Skeletal muscle satellite cell (primary cell): ENCODE results near the gene THEMIS.

Experiments
- H3K27me3 ChIP-seq: 2 replicates; pipeline ENCODE4 v1.7.0; 2013; ENCODE audit warnings: low read length; ENCODE audit not compliant: control insufficient read depth, insufficient read depth
- H3K36me3 ChIP-seq: 2 replicates; pipeline ENCODE4 v1.7.0; 2013; ENCODE audit warnings: mild to moderate bottlenecking, control low read depth, low read length; ENCODE audit not compliant: insufficient read depth
- H3K4me1 ChIP-seq: 2 replicates; pipeline ENCODE4 v1.7.0; 2013; ENCODE audit warnings: low read length; ENCODE audit not compliant: control insufficient read depth, insufficient read depth
- H3K4me2 ChIP-seq: 2 replicates; pipeline ENCODE4 v1.7.0; 2013; ENCODE audit warnings: mild to moderate bottlenecking, low read length
- H3K4me3 ChIP-seq: 2 replicates; pipeline ENCODE4 v1.7.0; 2013; ENCODE audit warnings: low read length
- H3K9ac ChIP-seq: 2 replicates; pipeline ENCODE4 v1.7.0; 2013; ENCODE audit warnings: mild to moderate bottlenecking, low read depth, low read length, moderate library complexity
- H3K9me3 ChIP-seq: replicated peaks from 2 replicates; pipeline ENCODE4 v1.7.0; 2013; ENCODE audit warnings: mild to moderate bottlenecking, control low read depth, low read length

Gene THEMIS

DNA sequence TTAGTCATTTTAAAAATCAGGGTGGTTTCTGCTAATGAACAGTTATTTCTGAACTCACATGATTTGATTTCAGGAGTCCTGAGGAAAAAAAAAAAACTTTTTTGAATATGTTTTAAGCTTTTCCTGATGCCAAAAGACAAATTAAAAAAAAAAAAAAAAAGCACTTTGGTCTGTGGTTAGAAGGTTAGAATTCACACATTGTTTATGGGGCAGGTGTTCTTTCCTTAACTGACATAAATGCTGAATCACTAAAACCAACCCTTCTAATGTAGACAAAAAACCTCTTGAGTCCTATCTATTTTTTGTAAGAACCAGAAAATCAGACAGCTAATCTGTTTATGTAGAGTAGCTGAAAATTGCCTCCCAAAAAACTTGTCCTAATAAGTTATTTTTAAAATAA, 20.4 kb downstream of the THEMIS start:
- no peaks in the 10 kb centered on the region for H3K4me1 ChIP-seq
- H3K4me2 ChIP-seq, result no peak overlapping the region
- H3K4me3 ChIP-seq, result no peak overlapping the region
- no peaks in the 10 kb centered on the region for H3K36me3 ChIP-seq
- no peak overlapping the region for H3K9ac ChIP-seq
- no peaks in the 10 kb centered on the region for H3K9me3 ChIP-seq
- no peaks in the 10 kb centered on the region for H3K27me3 ChIP-seq

DNA sequence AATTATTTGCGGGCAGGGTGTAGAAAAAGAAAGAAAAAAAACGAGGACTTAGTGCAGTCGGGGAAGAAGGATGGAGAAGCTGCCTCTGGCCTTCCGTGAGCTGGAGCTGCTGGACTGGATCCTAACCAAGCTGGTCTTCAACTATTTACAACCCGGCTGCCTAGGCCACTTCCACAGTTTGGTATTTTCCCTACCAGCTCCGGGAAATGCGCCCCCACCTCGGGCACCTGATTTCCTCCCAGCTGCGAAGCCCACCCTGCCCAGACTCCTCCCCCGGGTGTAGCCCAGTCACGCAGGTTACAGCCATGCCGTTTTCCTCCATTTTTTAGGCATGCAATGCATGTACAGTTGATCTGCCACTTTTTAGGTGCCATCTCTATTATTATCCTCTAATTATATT, 21.2 kb downstream of the THEMIS start:
- H3K9me3 ChIP-seq, result no peaks in the 10 kb centered on the region
- peak overlapping the region; percentile 54 for H3K4me3 ChIP-seq

DNA sequence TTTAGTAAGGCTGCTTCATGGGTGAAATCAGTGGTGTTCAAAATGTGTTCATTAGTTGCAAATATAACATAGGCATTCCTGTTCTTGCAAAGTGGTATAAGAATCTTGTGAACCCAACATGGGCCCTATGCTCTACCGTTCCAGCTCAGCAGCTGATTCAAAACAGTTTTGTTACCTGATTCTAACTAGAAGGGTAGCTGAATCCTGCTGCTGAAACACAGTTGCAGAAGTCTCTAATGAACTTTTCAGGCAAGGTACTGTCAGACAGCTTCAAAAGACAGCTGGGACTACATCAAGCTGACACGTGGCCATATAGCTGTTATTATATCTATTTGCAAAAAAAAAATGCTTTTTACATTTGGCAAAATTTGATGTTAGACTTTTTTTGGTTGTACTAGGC, 22.7 kb downstream of the THEMIS start:
- no peaks in the 10 kb centered on the region for H3K27me3 ChIP-seq
- H3K4me1 ChIP-seq, result no peaks in the 10 kb centered on the region
- no peaks in the 10 kb centered on the region for H3K9me3 ChIP-seq
- no peak overlapping the region for H3K4me2 ChIP-seq
- no peak overlapping the region for H3K9ac ChIP-seq
- no peaks in the 10 kb centered on the region for H3K36me3 ChIP-seq
- no peak overlapping the region for H3K4me3 ChIP-seq

More for the DNA sequence above, 21.2 kb downstream of the THEMIS start:
- H3K27me3 ChIP-seq, result no peaks in the 10 kb centered on the region
- H3K36me3 ChIP-seq, result no peaks in the 10 kb centered on the region
- H3K9ac ChIP-seq, result no peak overlapping the region
- H3K4me2 ChIP-seq, result peak overlapping the region; percentile 71
- no peaks in the 10 kb centered on the region for H3K4me1 ChIP-seq

DNA sequence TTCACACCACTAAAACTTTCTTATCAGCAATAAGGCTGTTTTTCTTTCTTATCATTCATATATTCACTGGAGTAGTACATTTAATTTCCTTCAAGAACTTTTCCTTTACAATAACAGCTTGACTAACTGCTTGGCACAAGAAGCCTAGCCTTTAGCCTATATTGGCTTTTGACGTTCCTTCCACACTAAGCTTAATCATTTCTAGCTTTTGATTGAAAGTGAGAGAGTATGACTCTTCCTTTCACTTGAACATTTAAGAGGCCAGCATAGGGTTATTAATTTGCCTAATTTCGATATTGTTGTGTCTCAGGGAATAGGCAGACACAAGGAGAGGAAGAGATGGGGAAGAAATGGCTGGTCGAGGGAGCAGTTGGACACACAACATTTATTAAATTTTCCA, 23.6 kb downstream of the THEMIS start:
- Histone ChIP-seq H3K27me3 (no peaks in the 10 kb centered on the region), H3K9me3 (no peaks in the 10 kb centered on the region), H3K9ac (no peak overlapping the region), H3K4me2 (no peak overlapping the region), H3K4me3 (no peak overlapping the region), H3K4me1 (no peaks in the 10 kb centered on the region), H3K36me3 (no peaks in the 10 kb centered on the region)

DNA sequence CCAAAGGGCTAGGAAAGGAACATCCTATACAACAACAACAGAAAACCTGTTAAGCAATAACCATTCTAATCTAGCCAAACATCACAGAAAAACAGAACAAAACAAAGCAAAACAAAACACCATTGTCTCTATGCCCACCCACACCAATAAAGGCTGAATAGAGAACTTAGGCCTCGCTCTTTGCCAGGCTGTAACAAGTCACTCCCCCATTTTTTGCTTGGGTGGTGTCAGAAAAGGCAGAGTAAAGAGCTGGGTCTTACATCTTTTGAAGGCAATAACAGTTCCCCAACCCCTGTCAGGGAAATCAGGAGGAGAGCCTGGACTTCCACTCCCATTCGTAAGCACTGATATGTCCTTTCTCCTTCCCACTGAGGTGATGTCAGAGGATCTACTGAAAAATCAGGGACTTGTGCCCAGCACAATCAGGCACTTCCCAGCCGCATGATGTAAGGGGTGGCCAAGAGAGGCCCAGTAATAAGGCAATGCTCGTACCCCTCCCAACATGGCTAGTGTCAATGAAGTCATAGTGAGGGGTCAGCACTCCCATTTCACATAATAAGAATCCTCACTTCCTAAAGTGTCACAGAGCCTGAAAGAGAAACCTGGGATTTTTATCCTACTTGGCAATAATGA, 31.0 kb downstream of the THEMIS start:
- H3K4me3 ChIP-seq, result no peak overlapping the region
- no peak overlapping the region for H3K4me2 ChIP-seq
- H3K36me3 ChIP-seq, result no peaks in the 10 kb centered on the region
- no peaks in the 10 kb centered on the region for H3K4me1 ChIP-seq
- H3K9me3 ChIP-seq, result no peaks in the 10 kb centered on the region
- H3K27me3 ChIP-seq, result no peaks in the 10 kb centered on the region
- H3K9ac ChIP-seq, result no peak overlapping the region

DNA sequence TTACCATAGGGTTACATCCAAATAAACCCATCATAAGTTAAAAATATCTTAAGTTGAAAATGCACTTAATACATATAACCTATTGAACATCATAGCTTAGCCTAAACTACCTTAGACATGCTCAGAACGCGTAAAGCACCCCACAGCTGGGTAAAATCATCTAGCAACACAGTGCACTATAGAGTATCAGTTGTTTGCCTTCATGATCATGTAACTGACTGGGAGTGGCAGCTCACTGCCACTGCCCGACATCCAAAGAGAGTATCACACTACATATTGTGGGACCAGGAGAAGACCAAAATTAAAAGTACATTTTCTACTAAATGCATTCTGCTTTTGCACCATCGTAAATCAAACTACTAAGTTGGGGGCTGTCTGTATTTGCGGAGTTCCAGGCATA, 31.7 kb downstream of the THEMIS start:
- H3K9me3 ChIP-seq, result no peaks in the 10 kb centered on the region

DNA sequence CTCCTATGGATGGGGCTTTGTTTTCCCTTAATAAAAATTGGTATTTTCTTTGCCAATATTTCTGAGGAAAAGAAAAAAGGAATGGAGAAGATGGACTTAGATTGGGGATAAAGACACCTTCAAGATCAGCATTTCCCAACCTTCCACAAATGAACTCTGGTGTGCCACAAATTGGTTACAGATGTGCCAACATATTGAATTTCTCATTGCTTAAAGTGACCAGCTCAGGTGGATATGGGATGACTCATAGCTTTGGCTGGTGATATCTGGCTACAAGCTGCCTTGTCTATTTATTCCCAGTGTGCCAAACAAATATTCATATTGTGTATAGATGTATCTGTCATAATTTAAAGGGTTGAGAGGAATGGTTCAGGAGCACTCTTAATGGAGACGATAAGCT, 32.5 kb downstream of the THEMIS start:
- no peak overlapping the region for H3K4me3 ChIP-seq
- no peaks in the 10 kb centered on the region for H3K9me3 ChIP-seq
- no peaks in the 10 kb centered on the region for H3K27me3 ChIP-seq
- no peak overlapping the region for H3K9ac ChIP-seq
- H3K36me3 ChIP-seq, result no peaks in the 10 kb centered on the region
- no peak overlapping the region for H3K4me2 ChIP-seq
- no peaks in the 10 kb centered on the region for H3K4me1 ChIP-seq

More for the DNA sequence above, 31.7 kb downstream of the THEMIS start:
- no peak overlapping the region for H3K4me3 ChIP-seq
- H3K27me3 ChIP-seq, result no peaks in the 10 kb centered on the region
- no peaks in the 10 kb centered on the region for H3K4me1 ChIP-seq
- H3K36me3 ChIP-seq, result no peaks in the 10 kb centered on the region
- H3K9ac ChIP-seq, result no peak overlapping the region
- no peak overlapping the region for H3K4me2 ChIP-seq

DNA sequence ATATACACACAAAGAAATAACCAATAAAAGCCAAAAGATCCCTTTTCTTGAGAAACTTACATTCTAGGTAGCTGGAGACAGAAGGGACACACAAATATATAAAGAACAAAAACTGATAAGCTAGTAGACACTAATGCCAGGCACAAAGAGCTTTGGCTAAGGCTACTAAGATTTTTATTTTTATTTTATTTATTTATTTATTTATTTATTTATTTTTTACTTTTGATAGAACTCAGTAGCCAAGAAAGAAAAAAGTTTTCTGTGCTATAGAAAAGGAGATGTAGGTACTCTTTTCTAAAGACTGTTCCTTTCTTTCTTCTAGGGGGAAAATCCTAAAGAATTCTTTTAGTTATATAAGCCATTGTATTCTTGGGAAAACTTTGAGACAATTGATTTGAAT, 34.1 kb downstream of the THEMIS start:
- H3K4me2 ChIP-seq, result no peak overlapping the region
- no peaks in the 10 kb centered on the region for H3K36me3 ChIP-seq
- no peaks in the 10 kb centered on the region for H3K4me1 ChIP-seq

DNA sequence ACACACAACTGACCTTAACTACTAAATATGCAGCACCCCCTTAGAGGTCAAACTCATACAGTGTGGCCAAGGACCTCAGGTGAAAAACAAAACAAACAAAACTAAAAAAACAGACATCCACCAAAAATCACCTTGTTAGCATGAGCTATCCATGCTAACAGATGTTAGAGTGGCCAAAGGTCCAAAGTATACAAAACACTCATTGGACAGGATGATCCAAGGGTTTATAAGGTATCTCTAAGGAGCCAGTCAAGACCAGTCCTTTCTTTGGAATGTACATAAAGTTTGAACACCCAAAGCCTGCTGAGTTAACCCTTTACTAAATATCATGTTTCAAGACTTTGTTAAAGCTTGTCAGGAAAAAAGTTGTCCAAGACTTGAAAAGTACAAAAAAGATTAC, 35.8 kb downstream of the THEMIS start:
- Histone ChIP-seq H3K4me3 (no peak overlapping the region), H3K27me3 (no peaks in the 10 kb centered on the region), H3K36me3 (no peaks in the 10 kb centered on the region), H3K4me2 (no peak overlapping the region), H3K4me1 (no peaks in the 10 kb centered on the region), H3K9ac (no peak overlapping the region), H3K9me3 (no peaks in the 10 kb centered on the region)

More for the DNA sequence above, 34.1 kb downstream of the THEMIS start:
- H3K9ac ChIP-seq, result no peak overlapping the region
- H3K4me3 ChIP-seq, result no peak overlapping the region
- H3K9me3 ChIP-seq, result no peaks in the 10 kb centered on the region
- no peaks in the 10 kb centered on the region for H3K27me3 ChIP-seq

DNA sequence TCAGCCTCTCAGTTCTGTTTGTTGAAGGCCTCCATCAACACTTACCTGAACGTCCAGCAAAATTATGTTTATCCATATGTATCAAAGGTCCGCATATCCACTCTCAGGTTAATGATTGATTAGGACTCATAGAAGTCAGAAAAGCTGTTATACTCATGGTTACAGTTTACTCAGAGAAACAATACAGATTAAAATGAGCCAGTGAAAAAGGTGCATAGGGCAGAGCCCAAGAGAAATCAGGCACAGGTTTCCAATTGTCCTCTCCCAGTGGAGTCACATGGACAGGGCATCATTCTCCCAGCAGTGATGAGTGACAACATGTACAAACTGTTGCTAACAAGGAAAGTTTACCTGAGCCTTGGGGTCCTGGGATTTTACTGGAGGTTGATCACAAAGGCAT, 36.2 kb downstream of the THEMIS start:
- no peaks in the 10 kb centered on the region for H3K9me3 ChIP-seq
- H3K4me1 ChIP-seq, result no peaks in the 10 kb centered on the region
- H3K4me2 ChIP-seq, result no peak overlapping the region
- no peaks in the 10 kb centered on the region for H3K27me3 ChIP-seq
- no peak overlapping the region for H3K4me3 ChIP-seq
- no peaks in the 10 kb centered on the region for H3K36me3 ChIP-seq
- H3K9ac ChIP-seq, result no peak overlapping the region

DNA sequence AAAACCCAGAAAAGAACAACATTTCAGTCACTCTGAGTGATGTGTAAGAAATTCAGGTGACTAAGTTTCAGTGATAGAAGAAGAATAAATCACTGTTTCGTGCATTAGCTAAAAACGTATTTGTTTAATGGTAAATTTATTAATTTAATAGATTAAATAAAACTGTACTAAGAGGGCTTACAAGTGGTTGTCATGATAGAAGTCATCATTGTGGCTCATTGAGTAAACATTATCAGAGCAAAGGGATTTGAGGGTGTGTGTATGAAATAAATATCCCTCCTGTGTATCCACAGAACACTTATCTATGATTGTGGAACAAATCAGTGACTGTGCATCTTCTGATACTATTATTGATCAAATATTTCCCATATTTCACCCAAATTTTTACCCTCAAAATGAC, 40.1 kb downstream of the THEMIS start:
- Histone ChIP-seq H3K4me3 (no peak overlapping the region), H3K4me1 (no peaks in the 10 kb centered on the region), H3K9me3 (no peaks in the 10 kb centered on the region), H3K4me2 (no peak overlapping the region), H3K27me3 (no peaks in the 10 kb centered on the region), H3K36me3 (no peaks in the 10 kb centered on the region), H3K9ac (no peak overlapping the region)

DNA sequence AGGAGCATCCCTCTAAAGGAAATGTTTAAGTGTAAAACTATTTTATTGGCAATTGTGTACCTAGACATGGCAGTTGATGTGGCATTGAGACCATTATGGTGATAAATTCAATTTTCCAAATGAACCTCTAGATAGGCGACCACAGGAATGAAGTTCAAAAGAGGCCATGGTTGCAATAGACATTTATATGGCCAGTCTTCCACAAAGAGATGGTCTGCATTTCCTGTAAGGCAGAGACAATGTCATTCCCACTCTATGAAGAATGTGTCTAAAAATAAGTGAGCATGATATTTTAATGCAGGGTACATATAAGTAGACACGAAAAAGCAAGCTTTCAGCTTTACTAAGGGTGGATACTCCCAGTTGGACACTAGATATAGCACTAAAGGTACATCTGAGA, 40.9 kb downstream of the THEMIS start:
- H3K4me2 ChIP-seq, result no peak overlapping the region
- no peak overlapping the region for H3K9ac ChIP-seq
- no peaks in the 10 kb centered on the region for H3K4me1 ChIP-seq
- H3K4me3 ChIP-seq, result no peak overlapping the region
- no peaks in the 10 kb centered on the region for H3K36me3 ChIP-seq
- no peaks in the 10 kb centered on the region for H3K27me3 ChIP-seq
- H3K9me3 ChIP-seq, result no peaks in the 10 kb centered on the region
